ENCODE data around the gene CEACAM1. TPM values are rescaled to one million over a fixed set of nuclear protein-coding genes. Genes with fewer than 3 reads are reported as not detected.
A peak's percentile ranks its signal among the peaks of the same experiment; 100 is the strongest.
"Not testable (repeated sequence)": the region's sequence is repeated elsewhere in the genome, so short reads cannot be mapped to it uniquely, and the experiment has no call there.

The CEACAM1 gene
- not detected for total RNA-seq

DNA sequence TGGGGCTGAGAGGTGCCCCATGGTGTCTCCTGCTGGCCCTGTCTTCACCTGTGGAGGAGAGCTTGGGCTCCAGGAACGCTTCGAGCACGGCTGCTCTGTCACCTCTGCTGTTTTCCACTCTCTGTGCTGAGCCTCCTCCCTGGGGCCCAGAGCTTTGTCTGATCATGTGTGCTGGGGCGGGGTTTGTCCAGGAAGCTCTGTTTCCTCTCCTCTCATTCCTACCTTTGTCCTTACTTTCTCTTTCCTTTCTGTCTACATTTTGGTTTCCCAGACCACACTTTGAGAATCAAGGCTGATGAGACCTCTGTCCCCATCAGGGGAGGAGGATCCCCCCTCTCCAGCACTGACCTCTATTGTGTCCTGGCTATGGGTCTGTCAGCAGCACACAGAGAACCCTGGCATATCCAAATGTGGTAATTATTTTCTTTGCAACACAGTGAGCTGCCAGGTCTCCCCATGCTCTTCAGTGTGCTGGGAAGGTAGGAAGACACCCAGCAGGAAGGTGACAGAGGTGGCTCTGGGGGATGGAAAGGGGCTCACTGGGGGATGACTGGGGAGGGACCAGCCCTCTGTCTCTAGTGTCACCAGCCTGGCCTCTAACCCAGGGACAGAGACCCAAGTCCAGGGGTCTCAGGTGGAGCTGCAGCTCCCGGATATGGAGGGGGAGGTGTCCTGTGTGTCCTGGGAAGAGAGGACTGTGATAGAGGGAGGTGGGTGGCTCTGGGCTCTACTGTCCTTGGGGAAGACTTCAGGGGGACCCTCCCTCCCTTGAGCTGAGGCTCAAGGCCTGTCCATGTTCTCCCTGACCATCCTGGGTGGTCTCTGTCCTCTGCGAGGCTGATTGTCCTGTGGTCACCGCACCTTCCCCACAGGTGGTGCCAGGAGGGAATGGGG, at the start of gene CEACAM1:
Gene CEACAM1 (minus strand): TSS at position 128 of the 894 bp plus-strand sequence. CDS start 107 bp downstream, at position 21.
- DNase-seq (ENCODE audit: low spot score in 2 of 2), result no peak
- FAIRE-seq, result no peak

DNA sequence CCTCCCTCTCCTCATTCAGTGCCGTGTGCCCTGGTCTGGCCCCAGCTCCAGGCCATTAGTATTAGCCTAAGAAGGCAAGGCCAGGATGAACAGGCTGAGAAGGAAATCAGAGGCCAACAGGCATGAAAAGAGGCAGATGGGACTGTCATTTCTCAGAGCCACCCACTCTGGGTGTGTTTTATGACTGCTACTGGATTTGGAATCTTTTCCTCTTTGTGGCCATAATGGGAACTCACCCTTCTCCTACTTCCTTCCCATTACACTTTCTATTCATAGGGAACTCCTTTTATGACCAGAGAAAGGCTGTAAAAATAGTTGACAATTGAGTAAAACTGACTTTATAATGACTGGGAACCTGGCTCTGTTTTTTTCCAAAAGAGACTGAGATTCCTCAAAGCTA, 48.7 kb upstream of the CEACAM1 start:
- no peak for FAIRE-seq
- DNase-seq (ENCODE audit: low spot score in 2 of 2), result no peak

DNA sequence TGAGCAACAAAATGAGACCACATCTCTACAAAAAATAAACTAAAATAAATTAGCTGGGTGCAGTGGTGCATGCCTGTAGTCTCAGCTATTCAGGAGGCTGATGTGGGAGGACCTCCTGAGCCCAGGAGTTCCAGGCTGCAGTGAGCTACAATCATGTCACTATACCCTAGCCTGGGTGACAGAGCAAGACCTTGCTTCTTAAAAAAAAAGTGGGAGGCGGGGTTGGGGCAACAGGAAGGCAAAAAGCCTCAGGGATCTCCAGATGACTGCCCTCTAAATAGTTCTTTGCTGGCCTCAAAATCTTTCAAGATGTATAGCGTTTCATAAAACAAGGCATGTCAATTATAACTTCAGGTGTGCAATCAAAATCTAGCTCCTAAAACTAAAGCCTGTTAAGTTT, 48.0 kb upstream of the CEACAM1 start:
- FAIRE-seq (no peak), DNase-seq (ENCODE audit: low spot score in 2 of 2) (no peak)

GRCh38 chr19:42573642-42574041, 45.4 kb upstream of the CEACAM1 start:
- no peak for FAIRE-seq
- no peak for DNase-seq (ENCODE audit: low spot score in 2 of 2)

GRCh38 chr19:42571116-42571515, 42.8 kb upstream of the CEACAM1 start:
- no peak for FAIRE-seq
- no peak for DNase-seq (ENCODE audit: low spot score in 2 of 2)

DNA sequence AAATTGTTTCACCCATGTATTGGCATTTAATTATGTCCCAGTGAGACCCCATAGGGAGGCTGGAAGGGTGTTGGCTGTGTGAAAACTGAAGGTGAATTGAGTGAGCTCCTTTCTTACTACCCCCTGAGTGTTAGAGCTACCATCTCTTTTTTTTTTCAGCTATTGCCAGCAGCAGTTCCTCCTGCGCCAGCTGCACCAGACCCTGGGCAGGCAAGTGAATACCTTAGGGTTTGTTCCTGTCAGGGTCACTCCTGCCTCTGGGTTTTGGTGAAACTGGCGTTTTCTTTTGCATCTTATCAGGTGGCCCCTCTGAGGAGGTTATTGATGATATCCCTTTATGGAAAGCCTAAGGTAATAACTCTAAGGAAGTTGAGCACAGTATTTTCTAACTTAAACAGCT, 40.9 kb upstream of the CEACAM1 start:
- DNase-seq (ENCODE audit: low spot score in 2 of 2) (no peak), FAIRE-seq (no peak)

DNA sequence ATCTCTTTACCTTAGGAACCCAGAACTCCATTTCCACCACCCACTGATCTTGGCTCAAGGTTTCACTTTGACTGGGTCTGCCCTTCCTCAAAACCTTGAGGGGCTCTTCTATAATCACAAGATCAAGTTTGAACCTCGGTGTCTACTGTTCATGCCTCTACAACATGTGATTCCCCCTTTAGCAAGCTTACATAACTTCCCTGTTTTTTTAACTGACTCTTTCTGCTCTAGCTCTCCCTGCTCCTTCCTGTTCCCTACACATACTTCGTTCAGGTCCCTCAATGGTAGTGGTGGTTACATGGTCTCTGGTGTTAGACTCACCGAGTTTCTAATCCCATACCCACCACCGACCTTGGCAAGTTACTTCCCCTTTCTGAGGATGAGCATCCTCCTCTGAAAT, 39.7 kb upstream of the CEACAM1 start:
- DNase-seq (ENCODE audit: low spot score in 2 of 2), result no peak
- no peak for FAIRE-seq

- FAIRE-seq (no peak), DNase-seq (ENCODE audit: low spot score in 2 of 2) (no peak)
Observed at GRCh38 chr19:42567567-42567966, 39.3 kb upstream of the CEACAM1 start.

DNA sequence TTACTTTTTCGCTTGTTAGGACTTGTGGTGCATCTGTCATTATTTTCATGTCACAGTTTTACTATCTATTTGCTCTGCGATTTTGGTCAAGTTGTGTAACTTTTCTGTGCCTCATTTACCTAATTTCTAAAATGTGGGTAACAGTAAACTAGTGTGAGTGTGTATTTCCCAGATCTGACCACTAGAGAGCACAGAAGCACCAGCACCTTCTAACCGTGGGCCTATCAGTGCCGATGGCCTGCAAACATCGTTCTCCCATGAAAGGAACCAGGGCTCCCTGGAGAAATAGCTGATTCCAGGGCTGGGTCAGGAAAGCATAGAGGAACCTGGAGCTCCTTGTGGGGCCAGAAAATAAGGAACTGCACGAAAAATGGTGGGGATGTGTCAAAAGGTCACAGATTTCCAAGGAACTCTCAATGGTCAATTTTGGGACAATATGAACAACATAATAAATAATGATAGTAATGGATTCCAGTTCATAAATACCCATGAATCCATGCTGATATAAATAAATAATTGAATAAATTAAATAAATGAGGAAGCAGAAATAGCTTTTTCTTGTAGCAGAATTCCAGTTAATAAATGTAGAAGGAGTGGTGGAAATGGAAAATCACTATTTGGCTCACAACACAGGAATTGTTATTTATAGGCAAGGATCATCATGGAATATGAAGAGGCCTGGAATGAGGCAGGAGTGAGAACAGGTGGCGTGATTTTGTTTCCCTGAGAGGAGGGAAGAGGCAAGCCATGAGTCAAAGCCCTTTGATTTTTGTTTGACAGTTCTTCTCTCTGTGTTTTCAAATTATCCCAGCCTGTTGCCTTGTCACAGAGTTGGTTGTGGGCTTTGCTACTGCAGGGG, 35.3 kb upstream of the CEACAM1 start:
- FAIRE-seq (no peak), DNase-seq (ENCODE audit: low spot score in 2 of 2) (peak; percentile 21 to 55)

GRCh38 chr19:42561512-42561911, 33.2 kb upstream of the CEACAM1 start:
- DNase-seq (ENCODE audit: low spot score in 2 of 2) (no peak), FAIRE-seq (no peak)

- FAIRE-seq, result no peak
- DNase-seq (ENCODE audit: low spot score in 2 of 2), result no peak
Observed at GRCh38 chr19:42560731-42561130, 32.5 kb upstream of the CEACAM1 start.

GRCh38 chr19:42558450-42559150, 30.3 kb upstream of the CEACAM1 start:
- FAIRE-seq, result no peak
- no peak for DNase-seq (ENCODE audit: low spot score in 2 of 2)

DNA sequence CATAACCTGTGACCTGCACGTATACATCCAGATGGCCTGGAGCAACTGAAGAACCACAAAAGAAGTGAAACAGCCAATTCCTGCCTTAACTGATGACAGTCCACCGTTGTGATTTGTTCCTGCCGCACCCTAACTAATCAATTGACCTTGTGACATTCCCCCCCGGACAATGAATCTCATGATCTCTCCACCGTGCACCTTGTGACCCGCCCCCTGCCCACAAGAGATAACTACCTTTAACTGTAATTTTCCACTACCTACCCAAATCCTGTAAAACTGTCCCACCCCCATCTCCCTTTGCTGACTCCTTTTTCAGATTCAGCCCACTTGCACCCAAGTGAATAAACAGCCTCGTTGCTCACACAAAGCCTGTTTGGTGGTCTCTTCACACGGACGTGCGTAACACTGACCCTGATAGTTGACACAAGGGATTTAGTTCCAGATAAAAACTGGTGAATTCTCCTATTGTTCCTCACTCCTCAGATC, 29.1 kb upstream of the CEACAM1 start:
- not testable (repeated sequence) for FAIRE-seq; DNase-seq (ENCODE audit: low spot score in 2 of 2)

DNA sequence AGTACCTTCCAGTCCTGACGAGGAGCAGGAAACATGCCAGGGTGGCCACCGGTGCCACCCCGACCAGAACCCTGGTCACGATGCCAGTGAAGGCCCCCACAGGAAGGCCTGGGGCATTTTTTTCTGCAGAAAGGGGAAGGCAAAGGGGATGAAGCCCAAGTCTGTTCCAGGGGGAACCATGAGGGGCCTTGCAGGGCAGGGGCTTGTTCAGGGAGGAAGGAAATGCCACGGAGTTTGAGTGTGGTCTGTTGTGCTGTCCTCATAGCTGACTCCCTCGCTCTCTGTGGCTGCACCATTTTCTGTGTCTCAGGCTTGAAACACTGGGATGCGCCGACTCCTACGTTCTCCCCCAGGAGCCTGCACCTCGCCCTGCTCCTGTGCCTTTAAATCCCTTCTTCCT, 27.5 kb upstream of the CEACAM1 start:
- DNase-seq (ENCODE audit: low spot score in 2 of 2) (no peak), FAIRE-seq (no peak)

DNA sequence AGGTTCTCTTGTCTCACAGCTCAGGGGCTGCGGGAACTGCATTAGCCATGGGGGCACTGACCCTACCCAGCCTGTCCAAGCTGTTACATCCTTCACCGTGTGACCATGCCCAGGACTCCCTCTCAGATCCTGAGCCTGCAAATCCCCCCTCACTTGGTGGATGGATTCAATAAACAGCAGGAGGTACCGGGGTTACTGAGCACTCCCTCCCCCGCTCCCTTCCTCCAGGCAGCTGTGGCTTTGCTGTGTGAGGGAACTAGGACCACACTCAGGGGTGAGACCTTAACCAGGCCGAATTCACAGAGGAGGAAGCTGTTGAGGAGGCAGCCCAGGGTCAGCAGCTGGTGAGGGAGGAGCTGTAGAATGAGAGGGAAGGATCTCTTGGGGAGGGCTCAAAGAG, 27.0 kb upstream of the CEACAM1 start:
- no peak for FAIRE-seq
- DNase-seq (ENCODE audit: low spot score in 2 of 2), result no peak

DNA sequence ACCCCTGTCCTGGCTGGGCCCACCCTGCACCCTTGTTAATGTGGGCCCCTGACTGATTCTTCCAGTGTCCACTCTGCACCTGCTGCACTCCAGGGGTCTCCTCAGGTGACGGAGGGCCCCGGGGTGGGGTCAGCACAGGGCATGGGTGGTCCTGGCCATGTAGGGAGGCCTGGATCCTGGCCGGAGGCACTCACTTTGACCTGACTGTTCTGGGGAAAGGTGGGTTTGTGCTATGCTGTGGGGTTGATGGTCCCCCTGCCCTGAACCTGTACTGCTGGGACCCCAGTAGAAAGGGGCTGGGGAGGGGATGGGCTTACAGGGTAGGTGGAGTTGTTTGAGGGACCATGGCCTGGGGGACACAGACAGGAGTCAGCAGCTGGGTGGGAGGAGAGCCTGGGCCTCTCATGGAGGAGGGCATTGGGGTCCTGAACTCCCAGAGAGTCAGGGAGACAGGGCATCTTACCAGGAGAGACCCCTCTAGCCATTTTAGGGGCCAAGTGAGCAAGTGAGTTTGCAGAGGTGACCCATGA, 25.8 kb upstream of the CEACAM1 start:
- FAIRE-seq (no peak), DNase-seq (ENCODE audit: low spot score in 2 of 2) (no peak)

DNA sequence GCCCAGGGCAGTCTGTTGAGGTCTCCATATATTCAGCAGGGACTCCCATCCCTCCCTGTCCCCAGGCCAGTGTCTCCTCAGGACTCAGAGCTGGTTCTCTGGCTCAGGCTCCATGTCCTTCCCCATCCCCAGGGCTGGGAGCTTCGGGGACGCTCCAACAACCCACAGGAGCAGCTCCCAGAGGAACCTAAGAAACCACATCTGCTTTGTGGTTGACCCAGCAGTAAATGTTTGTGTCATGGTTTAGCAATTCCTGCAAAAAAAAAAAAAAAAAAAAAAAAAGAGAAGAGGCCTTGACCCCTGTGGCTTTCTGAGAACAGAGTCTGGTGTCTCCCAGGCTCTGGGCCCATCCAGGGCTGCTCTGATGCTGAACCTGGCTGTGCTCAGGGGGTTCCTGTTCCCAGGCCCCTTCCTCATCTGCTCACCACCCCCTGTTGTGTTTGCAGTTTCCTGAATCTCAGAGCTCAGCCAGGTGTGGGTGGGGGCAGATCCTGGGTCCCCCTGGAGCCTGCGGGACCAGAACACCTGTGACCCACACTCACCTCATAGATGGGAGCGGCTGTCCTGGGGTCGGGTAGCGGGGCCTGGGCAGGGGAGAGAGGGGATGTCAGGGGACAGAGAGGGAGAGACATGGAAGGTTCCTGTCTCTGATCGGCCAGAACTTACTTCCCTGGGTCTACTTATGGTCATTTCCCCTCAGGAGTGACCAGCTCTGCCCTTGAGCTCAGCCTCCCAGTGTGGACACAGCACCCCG, 25.2 kb upstream of the CEACAM1 start:
- DNase-seq (ENCODE audit: low spot score in 2 of 2), result no peak

DNA sequence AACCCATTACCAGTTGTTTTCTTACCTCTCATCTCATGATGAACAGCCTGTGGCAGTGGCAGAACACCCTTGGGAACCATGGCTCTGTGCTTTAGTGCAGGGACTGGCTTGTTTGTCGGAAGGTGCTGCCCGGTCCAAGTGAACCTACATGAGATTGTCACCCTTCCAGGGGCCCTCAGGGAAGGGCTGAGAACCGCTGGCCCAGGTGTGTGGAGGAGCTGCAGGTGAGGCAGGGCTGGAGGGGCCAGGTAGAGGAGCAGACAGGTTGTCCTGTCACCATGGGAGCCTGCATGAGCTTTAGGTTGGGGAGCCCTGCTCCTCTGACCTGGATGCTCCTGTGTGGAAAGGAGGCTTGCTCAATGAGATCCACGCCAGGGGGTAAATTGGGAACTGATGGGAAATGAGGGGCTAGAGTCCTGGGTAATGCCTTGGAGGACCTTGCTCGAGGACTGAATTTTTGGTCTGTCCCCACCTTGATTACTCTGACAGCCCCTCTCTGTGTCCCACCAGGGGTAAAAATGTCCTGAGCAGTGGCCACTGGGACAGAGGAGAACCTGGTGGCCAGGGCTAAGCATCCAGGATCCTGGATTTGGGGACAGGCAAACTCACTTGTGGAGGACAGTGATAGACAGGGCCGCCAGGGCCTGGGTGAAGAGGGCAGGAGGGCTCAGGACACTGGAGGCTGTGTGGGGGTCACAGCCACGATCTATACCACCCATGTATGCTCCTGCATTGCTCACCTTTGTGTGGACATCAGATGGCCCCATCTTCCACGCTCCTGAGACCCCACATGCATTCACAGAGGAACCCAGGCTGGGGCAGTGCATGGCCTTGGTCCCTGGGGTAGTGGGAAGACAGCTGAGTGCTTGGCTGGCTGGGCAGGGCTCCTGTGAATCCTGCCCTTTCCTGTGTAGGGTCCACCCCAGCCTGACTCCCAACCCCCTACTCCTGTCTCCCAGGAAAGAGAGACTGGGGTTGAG, 24.1 kb upstream of the CEACAM1 start:
- FAIRE-seq, result no peak
- no peak for DNase-seq (ENCODE audit: low spot score in 2 of 2)

More for the DNA sequence above, 25.2 kb upstream of the CEACAM1 start:
- FAIRE-seq, result no peak

Measured in frontal cortex (tissue), 4 donors.